ENCODE measurements around the gene TRDMT1. TPM values are rescaled to one million over a fixed set of nuclear protein-coding genes. Genes with fewer than 3 reads are reported as not detected.

Gene TRDMT1
- total RNA-seq, 1 donor = 6.0 TPM

GRCh38 chr10:17143055-17143690 is 58.3 kb downstream of the TRDMT1 start:
- no peak for TF ChIP-seq CTCF (IDR thresholded peaks at IDR 0.05; ENCODE audit: insufficient read depth, low read depth, low read length)
- DNase-seq (ENCODE audit: low read depth) = no peak

DNA sequence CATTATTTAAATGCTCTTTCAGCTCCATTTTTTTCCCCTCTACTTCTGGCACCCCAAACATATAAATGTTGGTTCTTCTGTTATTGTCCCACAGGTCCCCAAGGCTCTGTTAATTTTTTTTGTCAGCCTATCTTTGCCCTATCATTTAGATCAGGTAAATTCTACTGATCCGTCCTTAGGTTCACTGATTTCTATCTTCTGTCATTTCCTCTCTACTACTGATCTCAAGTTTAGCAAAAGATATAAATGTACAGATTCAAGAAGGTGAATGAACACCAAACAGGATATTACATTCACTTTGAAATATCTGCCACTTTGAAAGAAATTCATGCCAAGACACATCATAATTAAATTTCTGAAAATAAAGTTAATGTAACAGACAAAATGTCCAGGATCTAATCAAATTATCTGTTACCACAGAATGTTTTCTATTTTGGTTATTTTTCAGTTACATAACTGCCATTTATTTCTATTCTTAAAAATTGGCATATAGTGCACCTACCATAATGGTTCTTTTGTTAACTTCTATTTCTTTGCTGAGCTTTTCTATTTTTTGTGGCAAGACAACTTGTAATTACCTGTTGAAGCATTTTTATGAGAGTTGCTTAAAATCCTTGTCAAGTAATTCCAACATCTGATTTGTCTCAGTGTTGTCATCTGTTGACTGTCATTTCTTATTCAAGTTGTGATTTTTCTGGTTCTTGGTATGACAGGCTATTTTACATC is 59.8 kb downstream of the TRDMT1 start:
- TF ChIP-seq CTCF (IDR thresholded peaks at IDR 0.05; ENCODE audit: insufficient read depth, low read depth, low read length) = no peak
- no peak for DNase-seq (ENCODE audit: low read depth)
- no peak overlapping the region for H3K4me3 ChIP-seq (ENCODE audit: low read depth, low read length)

More at GRCh38 chr10:17143055-17143690, 58.3 kb downstream of the TRDMT1 start:
- H3K4me3 ChIP-seq (ENCODE audit: low read depth, low read length) = no peak overlapping the region

DNA sequence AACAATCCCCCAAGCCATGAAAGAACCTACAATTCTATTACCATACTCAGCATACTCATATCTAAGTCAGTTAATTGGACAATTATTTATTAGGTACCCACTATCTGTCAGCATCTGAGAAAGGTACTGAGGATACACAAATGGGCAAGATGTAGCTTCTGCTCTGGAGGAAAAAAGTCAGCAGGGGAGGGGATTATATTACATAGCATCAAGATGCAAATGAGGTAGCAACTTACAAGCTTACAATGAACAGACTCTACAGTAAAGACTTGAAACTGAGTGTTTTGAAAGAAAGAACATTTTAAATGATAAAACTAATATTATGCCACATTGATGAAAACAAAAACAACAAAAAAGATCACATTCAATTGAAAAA is 61.1 kb downstream of the TRDMT1 start:
- no peak for DNase-seq (ENCODE audit: low read depth)
- no peak for TF ChIP-seq CTCF (IDR thresholded peaks at IDR 0.05; ENCODE audit: insufficient read depth, low read depth, low read length)
- H3K4me3 ChIP-seq (ENCODE audit: low read depth, low read length) = no peak overlapping the region

DNA sequence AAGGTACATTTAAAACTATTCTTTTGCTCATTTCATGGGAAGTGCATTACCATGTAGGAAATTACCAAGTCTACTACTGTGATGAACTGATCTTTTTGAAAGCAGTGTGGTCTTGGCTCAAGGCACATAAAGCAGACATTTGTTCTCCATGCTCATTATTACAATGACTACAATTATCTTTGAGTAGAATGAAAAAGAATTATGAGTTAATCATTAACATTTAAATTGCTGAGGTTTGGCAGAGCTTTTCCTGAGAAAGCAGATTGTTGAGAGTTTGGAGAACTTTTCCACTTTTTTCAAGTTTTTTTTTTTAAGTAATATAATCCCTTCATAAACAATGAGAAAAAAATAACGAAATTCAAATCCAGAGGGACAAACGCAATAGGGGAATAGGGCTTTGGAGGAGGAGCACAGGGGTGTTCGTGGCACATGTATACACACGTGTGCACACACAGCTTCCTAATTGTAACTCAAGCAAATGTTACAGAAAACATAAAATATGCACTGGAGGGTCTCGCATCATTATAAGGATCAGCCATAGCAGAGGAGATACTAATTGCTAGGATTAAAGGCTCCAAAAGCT is 62.9 kb downstream of the TRDMT1 start:
- H3K4me3 ChIP-seq (ENCODE audit: low read depth, low read length) = no peak overlapping the region
- no peak for TF ChIP-seq CTCF (IDR thresholded peaks at IDR 0.05; ENCODE audit: insufficient read depth, low read depth, low read length)
- DNase-seq (ENCODE audit: low read depth) = no peak

DNA sequence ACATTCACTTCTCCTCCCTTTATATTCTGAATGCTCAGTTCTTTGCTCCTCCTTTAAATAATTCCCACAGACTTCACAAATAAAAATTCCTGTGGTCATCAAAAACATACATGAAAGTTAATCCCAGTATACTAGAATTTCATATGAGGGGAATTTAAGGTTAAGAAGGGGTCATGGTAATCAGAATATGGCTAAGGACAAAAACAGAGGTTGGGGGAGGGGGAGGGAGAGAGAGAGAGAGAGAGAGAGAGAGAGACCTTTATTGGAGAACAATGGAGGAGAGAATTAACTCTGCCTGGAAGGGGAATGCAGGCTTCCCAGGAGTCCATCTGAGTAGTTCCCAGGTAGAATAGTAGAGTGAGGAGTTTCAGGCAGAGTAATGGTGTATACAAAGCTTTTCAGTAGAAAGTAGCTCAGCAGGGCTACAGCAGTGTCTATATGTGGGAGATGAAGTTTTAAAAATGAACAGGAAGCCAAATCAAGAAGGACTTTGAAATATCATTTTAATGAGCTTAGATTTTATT is 66.7 kb downstream of the TRDMT1 start:
- TF ChIP-seq CTCF (IDR thresholded peaks at IDR 0.05; ENCODE audit: insufficient read depth, low read depth, low read length) = no peak
- peak; percentile 35 for DNase-seq (ENCODE audit: low read depth)
- H3K4me3 ChIP-seq (ENCODE audit: low read depth, low read length) = no peak overlapping the region

DNA sequence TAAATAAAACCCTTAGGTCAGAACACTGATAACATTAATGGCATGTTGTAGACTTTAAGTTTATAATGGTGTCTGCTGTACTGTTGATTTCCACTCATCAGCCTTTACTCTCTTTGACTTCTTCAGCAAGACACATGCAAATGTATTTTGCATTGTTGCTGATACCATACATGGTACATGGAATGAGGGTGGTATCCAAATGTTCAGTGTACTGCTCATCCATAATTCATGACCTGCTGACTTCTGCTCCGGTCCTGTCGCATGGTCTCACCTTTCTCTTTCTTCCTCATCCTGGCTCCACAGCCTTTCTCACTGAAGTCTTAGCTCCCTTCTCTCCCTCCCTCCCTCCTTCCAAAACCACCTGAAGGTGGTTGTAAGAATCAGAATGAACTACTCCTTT is 67.2 kb downstream of the TRDMT1 start:
- no peak for TF ChIP-seq CTCF (IDR thresholded peaks at IDR 0.05; ENCODE audit: insufficient read depth, low read depth, low read length)
- DNase-seq (ENCODE audit: low read depth) = no peak
- H3K4me3 ChIP-seq (ENCODE audit: low read depth, low read length) = no peak overlapping the region
